GM18520 (cell line): ENCODE data around the gene GPR153.
A peak's percentile ranks its signal among the peaks of the same experiment; 100 is the strongest.
"Not testable (repeated sequence)": the region's sequence is repeated elsewhere in the genome, so short reads cannot be mapped to it uniquely, and the experiment has no call there.

ENCODE experiments used
- ATAC-seq: cut with Tn5 transposase; IDR thresholded peaks from one replicate; pipeline ENCODE4 v1.9.1; 2021; ENCODE audit not compliant: unreplicated experiment

GPR153 gene

GRCh38 chr1:6235296-6235677 lies 25.6 kb downstream of the GPR153 start:
- ATAC-seq = peak; percentile 20

DNA sequence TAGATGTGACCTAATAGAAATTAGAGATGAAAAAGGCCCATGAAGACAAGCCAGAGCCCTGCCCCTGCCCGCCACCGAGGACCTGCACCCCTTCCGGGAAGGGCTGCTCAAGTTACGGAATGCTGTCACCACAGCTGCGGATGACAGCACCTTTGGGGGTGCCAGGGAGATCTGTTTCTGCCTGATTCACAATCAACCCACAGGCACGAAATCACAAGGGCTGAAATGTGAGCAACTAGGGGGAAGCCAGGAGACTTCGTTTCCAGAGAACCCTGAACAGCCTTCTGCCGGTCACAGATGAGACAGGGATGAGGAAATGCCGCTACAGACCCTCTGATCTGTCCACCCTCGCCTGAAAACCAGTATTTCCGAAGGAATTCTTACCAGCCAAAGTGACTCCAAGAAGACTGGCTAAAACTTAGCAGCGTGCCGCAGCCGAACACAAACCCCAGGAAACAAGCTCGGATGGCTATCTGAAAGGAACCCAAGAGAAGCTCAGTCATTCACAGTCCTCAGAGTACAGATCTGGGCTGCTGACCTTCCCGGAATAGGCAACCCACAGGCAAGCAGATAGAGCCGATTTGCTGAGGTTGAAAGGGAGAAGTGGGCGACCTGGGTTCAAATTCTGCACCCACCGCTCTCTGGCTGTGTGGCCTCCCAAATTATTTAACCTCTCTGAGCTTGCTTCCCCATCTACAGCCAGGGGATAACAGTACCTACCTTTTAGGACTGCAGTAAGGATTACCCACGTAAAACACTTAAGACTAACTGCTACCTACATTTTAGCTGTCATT lies 26.2 kb downstream of the GPR153 start:
- no peak for ATAC-seq

GRCh38 chr1:6233376-6233775 lies 27.5 kb downstream of the GPR153 start:
- no peak for ATAC-seq

DNA sequence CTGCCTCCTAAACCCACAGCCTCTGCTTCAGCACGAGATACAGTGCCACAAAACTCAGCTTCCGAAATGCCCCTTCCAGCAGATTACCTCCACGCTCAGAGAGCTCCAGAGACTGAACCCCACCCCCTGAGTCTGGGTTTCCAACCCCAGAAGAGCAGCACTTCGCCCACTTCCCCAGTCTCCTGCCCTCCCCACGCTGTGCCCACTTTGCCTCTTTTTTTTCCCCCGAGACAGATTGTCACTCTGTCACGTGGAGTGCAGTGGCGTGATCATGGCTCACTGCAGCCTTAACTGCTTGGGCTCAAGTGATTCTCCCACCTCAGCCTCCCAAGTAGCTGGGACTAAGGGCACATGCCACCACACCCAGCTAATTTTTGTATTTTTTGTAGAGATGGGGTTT lies 35.2 kb downstream of the GPR153 start:
- ATAC-seq = no peak

DNA sequence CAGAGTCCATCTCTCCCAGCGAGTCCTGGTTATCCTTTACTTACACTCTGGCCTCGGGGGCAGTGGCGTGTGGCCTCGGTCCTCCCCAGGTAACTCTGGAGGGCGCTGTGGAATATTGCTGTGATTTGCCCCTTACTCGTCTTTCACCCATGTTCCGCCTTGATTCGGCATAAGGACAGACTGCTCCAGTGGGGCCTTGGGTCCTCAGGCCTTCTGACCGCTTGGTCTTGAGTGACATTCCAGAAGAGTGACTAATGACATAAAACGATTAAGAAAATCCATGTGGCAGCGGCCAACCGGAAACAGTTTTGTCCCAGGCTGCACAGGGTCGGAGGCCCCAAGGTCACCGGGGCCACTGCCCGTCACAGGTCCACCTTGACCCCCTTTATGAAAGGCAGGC lies 36.2 kb downstream of the GPR153 start:
- no peak for ATAC-seq

DNA sequence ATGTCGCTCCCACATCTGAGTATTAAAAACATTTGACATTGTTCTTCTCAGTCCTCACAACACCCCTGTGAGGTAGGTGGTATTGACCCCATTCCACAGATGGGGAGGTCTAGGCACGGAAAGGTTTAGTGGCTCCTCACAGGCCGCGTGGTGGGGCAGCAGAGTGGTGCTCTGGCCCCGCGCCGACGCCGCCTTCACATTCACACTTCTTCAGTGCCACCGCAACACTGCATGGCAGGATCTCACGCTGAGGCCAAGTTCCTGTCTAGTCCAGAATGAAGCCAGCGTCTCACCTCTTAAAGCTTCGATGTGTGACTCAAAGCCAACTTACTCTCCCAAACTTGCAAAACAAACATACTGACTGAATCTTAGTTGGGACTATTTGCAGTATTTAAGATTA lies 37.3 kb downstream of the GPR153 start:
- no peak for ATAC-seq

DNA sequence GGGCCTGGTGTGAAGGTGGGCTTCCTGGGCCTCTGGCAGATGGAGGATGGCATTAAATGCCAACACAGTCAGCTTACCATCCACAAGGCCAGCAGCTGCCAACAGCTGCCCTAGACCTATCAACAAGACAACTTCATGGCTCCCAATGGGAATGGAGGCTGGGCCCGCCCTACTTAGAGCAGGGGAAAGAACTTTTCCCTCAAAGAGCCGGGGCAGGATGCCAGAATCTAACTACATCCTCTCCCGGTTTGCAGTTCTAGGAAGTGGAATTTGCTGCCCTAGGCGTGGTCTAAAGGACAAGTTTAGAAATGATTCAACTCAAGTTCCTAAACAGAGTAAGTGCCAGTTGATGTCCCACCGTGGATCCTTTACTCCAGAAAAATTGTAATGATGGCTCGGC lies 38.3 kb downstream of the GPR153 start:
- ATAC-seq = no peak

DNA sequence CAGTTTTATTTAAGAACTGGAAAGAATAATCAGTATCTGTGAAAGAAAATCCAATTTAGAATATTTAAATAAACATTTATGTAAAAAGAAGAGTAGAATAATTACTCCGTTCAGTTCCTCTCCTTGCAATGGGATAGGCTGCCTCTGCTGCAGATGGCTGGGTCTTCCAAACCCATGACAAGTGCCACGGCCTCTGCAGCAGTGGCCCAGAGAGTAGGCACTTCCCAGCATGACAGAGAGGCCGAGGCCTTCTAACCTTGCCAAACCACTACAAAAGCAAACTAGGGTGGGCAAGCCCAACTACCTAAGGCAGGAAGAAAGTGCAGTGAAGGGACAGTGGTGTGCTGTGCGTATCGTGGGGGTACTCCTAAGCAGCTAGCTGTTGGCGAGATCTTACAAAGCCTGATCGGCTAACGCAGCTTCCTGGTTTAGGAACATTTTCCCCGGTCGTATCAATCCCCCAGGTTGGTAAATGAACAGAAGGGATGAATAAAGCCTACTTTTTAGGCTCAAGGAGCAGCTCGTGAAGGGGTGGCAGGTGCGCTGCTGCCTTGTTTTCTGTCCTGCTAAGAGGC lies 39.6 kb downstream of the GPR153 start:
- ATAC-seq = no peak

- no peak for ATAC-seq
Observed at GRCh38 chr1:6220236-6220635, 40.7 kb downstream of the GPR153 start.

GRCh38 chr1:6219641-6220040 lies 41.3 kb downstream of the GPR153 start:
- ATAC-seq = not testable (repeated sequence)

GRCh38 chr1:6218375-6219164 lies 42.3 kb downstream of the GPR153 start:
- ATAC-seq = no peak

GRCh38 chr1:6212193-6212959 lies 48.5 kb downstream of the GPR153 start:
- ATAC-seq = no peak

GRCh38 chr1:6211731-6212130 lies 49.2 kb downstream of the GPR153 start:
- ATAC-seq = no peak

DNA sequence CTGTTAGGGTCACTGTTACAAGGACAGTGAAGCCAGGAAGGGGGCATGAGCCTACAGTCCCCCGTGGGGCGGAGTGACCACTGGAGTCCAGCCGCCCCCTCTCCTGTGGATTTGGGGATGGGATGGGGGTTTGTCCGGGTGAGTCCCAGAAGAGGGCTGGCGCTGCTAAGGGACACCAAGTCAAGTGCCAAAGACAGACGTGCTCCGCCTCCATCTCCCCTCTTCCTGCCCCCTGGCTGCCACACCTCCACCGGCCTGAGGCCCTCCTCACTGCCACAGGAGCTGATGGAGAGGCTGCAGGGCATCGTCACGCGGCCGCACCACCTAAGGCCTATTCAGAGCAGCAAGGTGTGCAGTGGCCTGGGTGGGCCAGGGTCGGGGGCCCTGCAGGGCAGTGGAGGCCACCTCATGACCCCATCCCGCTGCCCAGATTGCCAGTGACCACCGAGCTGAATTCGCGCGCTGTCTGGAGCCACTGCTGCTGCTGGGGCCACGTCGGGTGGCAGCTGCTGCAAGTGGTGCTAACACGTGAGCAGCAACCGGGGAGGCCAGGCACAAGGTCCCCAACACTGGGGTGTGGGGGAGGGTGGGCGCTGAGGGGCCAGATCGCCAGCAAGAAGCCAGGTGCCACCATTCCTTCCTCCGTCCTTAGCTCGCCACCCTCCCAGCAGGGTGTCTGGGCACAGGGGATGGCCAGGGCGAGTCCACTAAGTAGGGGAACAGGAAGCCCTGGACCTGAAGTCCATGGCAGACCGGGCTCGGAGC lies 50.1 kb downstream of the GPR153 start:
- no peak for ATAC-seq

- ATAC-seq = no peak
Observed at GRCh38 chr1:6209661-6210580, 51.0 kb downstream of the GPR153 start.

DNA sequence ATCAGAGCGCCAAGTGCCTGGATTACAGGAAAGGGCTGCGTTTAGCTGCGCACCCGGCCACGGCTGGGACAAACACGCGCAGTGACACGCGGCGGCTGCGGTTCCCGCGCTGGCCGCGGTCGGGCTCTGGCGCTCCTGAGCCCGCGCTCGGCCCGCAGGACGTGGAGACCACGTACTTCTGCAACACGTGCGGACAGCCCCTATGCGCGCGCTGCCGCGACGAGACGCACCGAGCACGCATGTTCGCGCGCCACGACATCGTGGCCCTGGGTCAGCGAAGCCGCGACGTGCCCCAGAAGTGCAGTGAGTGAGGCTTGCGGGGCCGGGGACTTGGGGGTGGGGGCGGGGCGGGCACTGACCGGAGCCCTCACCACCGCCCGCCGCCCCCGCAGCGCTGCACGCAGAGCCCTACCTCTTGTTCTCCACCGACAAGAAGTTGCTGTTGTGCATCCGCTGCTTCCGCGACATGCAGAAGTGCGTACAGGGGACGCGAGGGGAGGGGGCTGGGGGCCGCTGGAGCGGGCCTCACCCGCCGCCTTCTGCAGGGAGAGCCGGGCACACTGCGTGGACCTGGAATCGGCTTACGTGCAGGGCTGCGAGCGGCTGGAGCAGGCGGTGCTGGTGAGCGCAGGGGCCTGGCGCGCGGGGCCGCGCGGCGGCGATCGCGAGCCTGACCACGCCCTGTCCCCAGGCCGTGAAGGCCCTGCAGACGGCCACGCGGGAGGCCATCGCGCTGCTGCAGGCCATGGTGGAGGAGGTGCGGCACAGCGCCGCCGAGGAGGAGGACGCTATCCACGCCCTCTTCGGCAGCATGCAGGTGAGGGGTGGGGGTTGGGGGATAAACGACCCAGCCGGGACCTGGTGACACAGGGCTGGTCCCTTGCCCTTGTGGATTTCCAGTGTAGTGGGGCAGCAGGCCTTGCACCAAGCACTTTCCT lies 51.9 kb downstream of the GPR153 start:
- ATAC-seq = no peak

GRCh38 chr1:6207921-6208320 lies 53.0 kb downstream of the GPR153 start:
- no peak for ATAC-seq

GRCh38 chr1:6207075-6207885 lies 53.6 kb downstream of the GPR153 start:
- no peak for ATAC-seq
